Upper lobe of left lung (tissue), 4 donors: Measurements from ENCODE around the gene ATAD3A.

Source experiments
- POLR2A ChIP-seq, 4 donors: fragments of 450-650 bp; IDR thresholded peaks; one replicate each; pipeline ENCODE4 v1.5.1; 2016 to 2017; ENCODE audit warnings: antibody characterized with exemption in 4 of 4, mild to moderate bottlenecking in 2 of 4
- POLR2AphosphoS5 ChIP-seq, 2 donors: sonication (generic); formaldehyde crosslinking; IDR thresholded peaks; one replicate each; pipeline ENCODE4 v1.5.1; 2017; ENCODE audit warnings: antibody characterized with exemption in 2 of 2

DNA sequence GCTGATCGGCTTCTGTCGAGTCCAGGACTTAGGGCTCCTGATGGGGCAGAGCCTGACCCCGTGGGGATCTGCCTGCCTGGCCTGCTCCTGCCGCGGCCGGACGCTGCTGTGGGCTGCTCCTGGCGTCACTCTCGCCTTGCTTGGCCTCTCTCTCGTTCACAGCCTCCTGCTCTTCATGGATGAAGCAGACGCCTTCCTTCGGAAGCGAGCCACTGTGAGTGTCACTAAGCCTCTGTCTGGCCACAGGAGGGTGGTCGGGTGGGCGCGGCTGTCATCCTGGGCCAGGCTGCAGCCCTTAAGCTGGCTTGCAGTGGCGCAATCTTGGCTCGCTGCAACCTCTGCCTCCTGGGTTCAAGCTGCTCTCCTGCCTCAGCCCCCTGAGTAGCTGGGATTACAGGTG lies 24.3 kb upstream of the ATAD3A start:
- no peak for TF ChIP-seq POLR2AphosphoS5 (IDR thresholded peaks at IDR 0.05)
- TF ChIP-seq POLR2A (IDR thresholded peaks at IDR 0.05), result no peak
